Upper lobe of left lung (tissue), 6 donors: ENCODE measurements around the gene DOK7. TPM values are rescaled to one million over a fixed set of nuclear protein-coding genes. Genes with fewer than 3 reads are reported as not detected.

Experiments used
- ATAC-seq, 2 donors: fragments of 200-7000 bp; cut with Tn5 transposase; one replicate each; pipeline ENCODE4 v1.9.1; 2022; ENCODE audit warnings: mild to moderate bottlenecking in 2 of 2, moderate library complexity in 2 of 2; ENCODE audit not compliant: low FRiP score in 2 of 2
- DNase-seq, 2 donors: peaks; one replicate each; pipeline ENCODE4 v3.0.0-alpha.2; 2019 to 2020
- H3K27ac ChIP-seq, 4 donors: fragments of 200-600 bp; sonication (generic); one replicate each; pipeline ENCODE4 v1.5.1; 2016 to 2019
- H3K27me3 ChIP-seq, 4 donors: fragments of 200-600 bp; sonication (generic); one replicate each; pipeline ENCODE4 v1.5.1; 2017 to 2019
- H3K36me3 ChIP-seq, 4 donors: fragments of 200-600 bp; sonication (generic); one replicate each; pipeline ENCODE4 v1.5.1; 2016 to 2019
- H3K4me1 ChIP-seq, 4 donors: fragments of 200-600 bp; sonication (generic); one replicate each; pipeline ENCODE4 v1.5.1; 2018 to 2019
- H3K4me3 ChIP-seq, 4 donors: fragments of 200-600 bp; sonication (generic); one replicate each; pipeline ENCODE4 v1.5.1; 2017 to 2019; ENCODE audit warnings: mild to moderate bottlenecking in 2 of 4, moderate library complexity in 1 of 4
- H3K9me3 ChIP-seq, 4 donors: fragments of 200-600 bp; sonication (generic); one replicate each; pipeline ENCODE4 v1.5.1; 2018 to 2019
- CTCF ChIP-seq, 6 experiments: fragments of 450-650 bp in 4 of 6; fragments of 200-600 bp in 2 of 6; sonication (generic) in 2 of 6; IDR thresholded peaks; one replicate each; pipeline ENCODE4 v1.5.1; 2016 to 2019; ENCODE audit warnings: antibody characterized with exemption in 6 of 6
- EP300 ChIP-seq, 4 donors: sonication (generic); formaldehyde crosslinking; IDR thresholded peaks; one replicate each; pipeline ENCODE4 v1.5.1; 2017; ENCODE audit warnings: antibody characterized with exemption in 4 of 4, control low read depth in 2 of 4
- POLR2A ChIP-seq, 4 donors: fragments of 450-650 bp; IDR thresholded peaks; one replicate each; pipeline ENCODE4 v1.5.1; 2016 to 2017; ENCODE audit warnings: antibody characterized with exemption in 4 of 4, mild to moderate bottlenecking in 2 of 4
- POLR2AphosphoS5 ChIP-seq, 2 donors: sonication (generic); formaldehyde crosslinking; IDR thresholded peaks; one replicate each; pipeline ENCODE4 v1.5.1; 2017; ENCODE audit warnings: antibody characterized with exemption in 2 of 2
- WGBS, 2 donors: methylation state at CpG; one replicate each; pipeline ENCODE4 v1.1.5; 2017 to 2018; 5-methylcytosine and 5-hydroxymethylcytosine counted together
- total RNA-seq, 6 donors: library from RNA; depleted of rRNA in 4 of 6; stranded (reverse); fragments of >200 nt in 4 of 6; gene quantifications; one replicate each; pipeline versions ENCODE4 v1.1.0 to v1.2.1, GENCODE V29; 2016 to 2021
- donor health status: DM: no; HTN: no; CAD: no; lungs with moderate emphysema.
- donor health status: DM: no; HTN: yes; CAD: no; lungs with severe emphysema.

The DOK7 gene
- total RNA-seq, 6 donors from 2014 or later: 2.1 to 16.0 (median 4.0) TPM

GRCh38 chr4:3469386-3470243 lies 6.5 kb downstream of the DOK7 start:
- Histone ChIP-seq H3K4me3 (no peak overlapping the region), H3K27me3 (no peaks in the 10 kb centered on the region), H3K4me1 (peaks cover 0 to 11% (median 0%) of the 10 kb centered on the region in 4 donors), H3K36me3 (no peaks in the 10 kb centered on the region), H3K27ac (no peak overlapping the region), H3K9me3 (no peaks in the 10 kb centered on the region)
- DNase-seq (peak in 1 of 2 donors; percentile 68), ATAC-seq (no peak)
- TF ChIP-seq POLR2A (IDR thresholded peaks at IDR 0.05) (no peak), EP300 (IDR thresholded peaks at IDR 0.05) (no peak)
- 74 to 82% methylated on average over 18 to 31 of the region's 31 CpGs for WGBS, 2 donors

GRCh38 chr4:3470244-3471097 lies 7.4 kb downstream of the DOK7 start:
- no peaks in the 10 kb centered on the region for H3K36me3 ChIP-seq
- H3K4me3 ChIP-seq: no peak overlapping the region
- no peaks in the 10 kb centered on the region for H3K9me3 ChIP-seq
- peaks cover 0 to 11% (median 0%) of the 10 kb centered on the region in 4 donors for H3K4me1 ChIP-seq
- 47 to 68% methylated on average over 17 to 25 of the region's 25 CpGs for WGBS, 2 donors
- no peaks in the 10 kb centered on the region for H3K27me3 ChIP-seq
- TF ChIP-seq CTCF (IDR thresholded peaks at IDR 0.05) (no peak), EP300 (IDR thresholded peaks at IDR 0.05) (no peak), POLR2A (IDR thresholded peaks at IDR 0.05) (no peak), POLR2AphosphoS5 (IDR thresholded peaks at IDR 0.05) (no peak)
- ATAC-seq (no peak), DNase-seq (no peak)
- no peak overlapping the region for H3K27ac ChIP-seq

- H3K27me3 ChIP-seq: no peaks in the 10 kb centered on the region
- H3K4me3 ChIP-seq: no peak overlapping the region
- 92 to 95% methylated on average over 21 to 23 of the region's 23 CpGs for WGBS, 2 donors
- H3K4me1 ChIP-seq: peaks cover 0 to 11% (median 0%) of the 10 kb centered on the region in 4 donors
- peak in 1 of 2 donors; percentile 65 for DNase-seq
- no peaks in the 10 kb centered on the region for H3K36me3 ChIP-seq
- no peak overlapping the region for H3K27ac ChIP-seq
- no peaks in the 10 kb centered on the region for H3K9me3 ChIP-seq
- TF ChIP-seq EP300 (IDR thresholded peaks at IDR 0.05): no peak
- TF ChIP-seq CTCF (IDR thresholded peaks at IDR 0.05): no peak
- TF ChIP-seq POLR2A (IDR thresholded peaks at IDR 0.05): no peak
- no peak for TF ChIP-seq POLR2AphosphoS5 (IDR thresholded peaks at IDR 0.05)
- no peak for ATAC-seq
Observed at GRCh38 chr4:3471098-3471760, 8.1 kb downstream of the DOK7 start.

GRCh38 chr4:3471886-3472285 lies 8.8 kb downstream of the DOK7 start:
- ATAC-seq: no peak
- no peak overlapping the region for H3K4me3 ChIP-seq
- no peaks in the 10 kb centered on the region for H3K27me3 ChIP-seq
- no peak overlapping the region for H3K27ac ChIP-seq
- no peaks in the 10 kb centered on the region for H3K9me3 ChIP-seq
- peaks cover 0 to 11% (median 0%) of the 10 kb centered on the region in 4 donors for H3K4me1 ChIP-seq
- 85 to 98% methylated on average over 11 to 15 of the region's 15 CpGs for WGBS, 2 donors
- DNase-seq: peak in 1 of 2 donors; percentile 51
- TF ChIP-seq EP300 (IDR thresholded peaks at IDR 0.05): no peak
- TF ChIP-seq CTCF (IDR thresholded peaks at IDR 0.05): no peak
- TF ChIP-seq POLR2A (IDR thresholded peaks at IDR 0.05): no peak
- no peak for TF ChIP-seq POLR2AphosphoS5 (IDR thresholded peaks at IDR 0.05)
- H3K36me3 ChIP-seq: no peaks in the 10 kb centered on the region
